BE2C (cell line): ENCODE measurements around the gene BPIFB3.

Source experiments
- DNase-seq: peaks from one replicate; pipeline ENCODE4 v3.0.0-alpha.2; 2020
- H3K27me3 ChIP-seq: fragments of 250-450 bp; sonication (Bioruptor Pico); 2 replicates; pipeline ENCODE4 v1.5.1; 2020; ENCODE audit warnings: mild to moderate bottlenecking
- H3K36me3 ChIP-seq: fragments of 250-450 bp; sonication (Bioruptor Pico); 2 replicates; pipeline ENCODE4 v1.5.1; 2020; ENCODE audit warnings: mild to moderate bottlenecking
- H3K4me1 ChIP-seq: fragments of 250-450 bp; sonication (Bioruptor Pico); 2 replicates; pipeline ENCODE4 v1.5.1; 2020
- H3K4me3 ChIP-seq: 2 replicates; pipeline ENCODE4 v1.5.1; 2011; ENCODE audit warnings: low read depth, low read length
- H3K9me3 ChIP-seq: fragments of 250-450 bp; sonication (Bioruptor Pico); 2 replicates; pipeline ENCODE4 v1.5.1; 2020
- CTCF ChIP-seq: IDR thresholded peaks from 2 replicates; pipeline ENCODE4 v1.5.1; 2012; ENCODE audit warnings: mild to moderate bottlenecking, low read depth, low read length

The BPIFB3 gene

GRCh38 chr20:33070111-33071053 lies 16.7 kb downstream of the BPIFB3 start:
- H3K4me1 ChIP-seq = no peaks in the 10 kb centered on the region
- DNase-seq = no peak
- H3K36me3 ChIP-seq = no peaks in the 10 kb centered on the region
- no peaks in the 10 kb centered on the region; the same call in 1 of the 2 replicates for H3K27me3 ChIP-seq
- no peak overlapping the region for H3K4me3 ChIP-seq
- no peaks in the 10 kb centered on the region for H3K9me3 ChIP-seq
- no peak for TF ChIP-seq CTCF

GRCh38 chr20:33071198-33071597 lies 17.5 kb downstream of the BPIFB3 start:
- Histone ChIP-seq H3K9me3 (no peaks in the 10 kb centered on the region), H3K27me3 (no peaks in the 10 kb centered on the region; the same call in 1 of the 2 replicates), H3K4me3 (no peak overlapping the region), H3K4me1 (no peaks in the 10 kb centered on the region), H3K36me3 (no peaks in the 10 kb centered on the region)
- TF ChIP-seq CTCF = no peak
- no peak for DNase-seq

- Histone ChIP-seq H3K27me3 (no peaks in the 10 kb centered on the region; the same call in 1 of the 2 replicates), H3K9me3 (no peaks in the 10 kb centered on the region), H3K4me3 (no peak overlapping the region), H3K4me1 (no peaks in the 10 kb centered on the region), H3K36me3 (no peaks in the 10 kb centered on the region)
- TF ChIP-seq CTCF = no peak
- no peak for DNase-seq
Measured at GRCh38 chr20:33072362-33072761, 18.7 kb downstream of the BPIFB3 start.

- H3K4me3 ChIP-seq = no peak overlapping the region
- no peak for TF ChIP-seq CTCF
- no peaks in the 10 kb centered on the region; the same call in 1 of the 2 replicates for H3K27me3 ChIP-seq
- H3K4me1 ChIP-seq = no peaks in the 10 kb centered on the region
- H3K9me3 ChIP-seq = no peaks in the 10 kb centered on the region
- no peak for DNase-seq
- no peaks in the 10 kb centered on the region for H3K36me3 ChIP-seq
Measured at GRCh38 chr20:33072813-33073212, 19.1 kb downstream of the BPIFB3 start.

GRCh38 chr20:33074675-33075074 lies 21.0 kb downstream of the BPIFB3 start:
- no peak for DNase-seq
- H3K36me3 ChIP-seq = no peaks in the 10 kb centered on the region
- no peaks in the 10 kb centered on the region for H3K4me1 ChIP-seq
- TF ChIP-seq CTCF = no peak
- no peaks in the 10 kb centered on the region; the same call in 1 of the 2 replicates for H3K27me3 ChIP-seq
- H3K9me3 ChIP-seq = no peaks in the 10 kb centered on the region
- no peak overlapping the region for H3K4me3 ChIP-seq

GRCh38 chr20:33075281-33075680 lies 21.6 kb downstream of the BPIFB3 start:
- DNase-seq = no peak
- no peak overlapping the region for H3K4me3 ChIP-seq
- H3K9me3 ChIP-seq = no peaks in the 10 kb centered on the region
- no peak for TF ChIP-seq CTCF
- H3K27me3 ChIP-seq = no peaks in the 10 kb centered on the region; the same call in 1 of the 2 replicates
- no peaks in the 10 kb centered on the region for H3K4me1 ChIP-seq
- no peaks in the 10 kb centered on the region for H3K36me3 ChIP-seq
